Measurements from ENCODE around the gene GART. TPM values are rescaled to one million over a fixed set of nuclear protein-coding genes. Genes with fewer than 3 reads are reported as not detected.

The GART gene
- total RNA-seq = 10 to 100 TPM; 45.4 to 69.0 (median 61.7) TPM

GRCh38 chr21:33541756-33542639 lies at the start of gene GART:
TSS of gene GART (minus strand) at chr21:33542117. CDS start at chr21:33539315, 2,802 bp downstream.
- peak within 1 kb of the TSS; percentile 71 to 85 (median 78) for H3K4me3 ChIP-seq
- peaks cover 0 to 29% (median 0%) of the 10 kb centered on the region in 3 donors for H3K36me3 ChIP-seq
- TF ChIP-seq, protein P1, sequence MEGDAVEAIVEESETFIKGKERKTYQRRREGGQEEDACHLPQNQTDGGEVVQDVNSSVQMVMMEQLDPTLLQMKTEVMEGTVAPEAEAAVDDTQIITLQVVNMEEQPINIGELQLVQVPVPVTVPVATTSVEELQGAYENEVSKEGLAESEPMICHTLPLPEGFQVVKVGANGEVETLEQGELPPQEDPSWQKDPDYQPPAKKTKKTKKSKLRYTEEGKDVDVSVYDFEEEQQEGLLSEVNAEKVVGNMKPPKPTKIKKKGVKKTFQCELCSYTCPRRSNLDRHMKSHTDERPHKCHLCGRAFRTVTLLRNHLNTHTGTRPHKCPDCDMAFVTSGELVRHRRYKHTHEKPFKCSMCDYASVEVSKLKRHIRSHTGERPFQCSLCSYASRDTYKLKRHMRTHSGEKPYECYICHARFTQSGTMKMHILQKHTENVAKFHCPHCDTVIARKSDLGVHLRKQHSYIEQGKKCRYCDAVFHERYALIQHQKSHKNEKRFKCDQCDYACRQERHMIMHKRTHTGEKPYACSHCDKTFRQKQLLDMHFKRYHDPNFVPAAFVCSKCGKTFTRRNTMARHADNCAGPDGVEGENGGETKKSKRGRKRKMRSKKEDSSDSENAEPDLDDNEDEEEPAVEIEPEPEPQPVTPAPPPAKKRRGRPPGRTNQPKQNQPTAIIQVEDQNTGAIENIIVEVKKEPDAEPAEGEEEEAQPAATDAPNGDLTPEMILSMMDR (IDR thresholded peaks at IDR 0.05) = peak in 1 of 6 experiments; percentile 5
- peak; percentile 52 to 70 for TF ChIP-seq POLR2A (IDR thresholded peaks at IDR 0.05)
- peaks cover 0 to 31% (median 9%) of the 10 kb centered on the region in 4 donors for H3K4me1 ChIP-seq
- peak; percentile 82 to 92 (median 91) for DNase-seq
- H3K9me3 ChIP-seq = no peaks in the 10 kb centered on the region
- H3K27ac ChIP-seq = peak within 1 kb of the TSS; percentile 87 to 100 (median 98)
- H3K27me3 ChIP-seq = no peaks in the 10 kb centered on the region

DNA sequence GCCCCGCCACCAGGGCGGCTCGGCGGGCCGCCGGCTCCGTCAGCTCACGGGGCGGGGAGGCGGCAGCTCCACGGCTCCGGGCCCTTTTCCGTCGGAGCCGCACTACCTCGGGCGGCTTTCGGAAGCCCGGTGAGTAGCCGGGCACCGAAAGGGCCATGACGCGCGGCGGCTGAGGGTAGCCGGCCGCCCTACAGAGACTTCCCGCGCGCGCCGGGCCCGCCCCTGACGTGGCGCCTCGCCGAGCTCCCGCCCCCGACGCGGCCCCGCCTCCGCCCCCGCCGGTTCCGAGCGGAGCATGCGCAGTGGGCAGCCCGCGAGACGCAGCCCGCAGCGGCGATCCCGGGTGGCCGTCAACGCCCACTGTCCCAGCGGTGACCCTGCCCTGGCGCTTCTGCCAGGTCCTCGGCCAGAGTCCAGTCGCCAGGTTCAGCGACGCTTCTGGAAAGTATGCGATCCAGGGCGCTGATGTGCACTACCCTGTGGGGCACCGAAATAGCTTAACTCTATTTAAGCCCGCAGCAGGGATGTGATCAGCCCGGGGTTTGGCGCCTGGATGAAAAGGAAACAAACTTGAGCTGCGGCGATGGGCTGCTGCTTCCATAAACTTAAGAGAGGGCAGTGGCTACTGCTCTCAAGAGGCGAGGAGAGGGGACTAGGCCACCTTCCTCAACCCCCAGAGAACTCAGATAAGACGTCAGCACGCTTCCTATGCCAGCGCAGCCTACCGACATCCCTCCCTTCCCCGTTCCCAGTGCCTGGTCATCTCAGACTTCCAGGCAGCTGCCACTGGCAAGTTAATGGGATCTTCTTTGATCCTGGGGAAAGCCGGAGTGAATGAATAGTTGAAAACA lies 46.8 kb upstream of the GART start, which contains the start of gene DONSON:
DONSON (minus strand) TSS at position 200 of the 851 bp plus-strand sequence; CDS start at position 157, 43 bp downstream.
- DNase-seq = peak; percentile 79 to 96 (median 93)
- TF ChIP-seq, protein P1 (IDR thresholded peaks at IDR 0.05) = peak in 3 of 6 experiments; percentile 24 to 28 (median 26)
- TF ChIP-seq POLR2A (IDR thresholded peaks at IDR 0.05) = peak; percentile 19 to 33
- Histone ChIP-seq H3K36me3 (no peaks in the 10 kb centered on the region), H3K9me3 (no peaks in the 10 kb centered on the region), H3K27ac (peak within 1 kb of the TSS; percentile 82 to 91 (median 86)), H3K4me1 (peaks cover 0 to 8% (median 0%) of the 10 kb centered on the region in 4 donors), H3K27me3 (no peaks in the 10 kb centered on the region), H3K4me3 (peak within 1 kb of the TSS; percentile 72 to 95 (median 88))

DNA sequence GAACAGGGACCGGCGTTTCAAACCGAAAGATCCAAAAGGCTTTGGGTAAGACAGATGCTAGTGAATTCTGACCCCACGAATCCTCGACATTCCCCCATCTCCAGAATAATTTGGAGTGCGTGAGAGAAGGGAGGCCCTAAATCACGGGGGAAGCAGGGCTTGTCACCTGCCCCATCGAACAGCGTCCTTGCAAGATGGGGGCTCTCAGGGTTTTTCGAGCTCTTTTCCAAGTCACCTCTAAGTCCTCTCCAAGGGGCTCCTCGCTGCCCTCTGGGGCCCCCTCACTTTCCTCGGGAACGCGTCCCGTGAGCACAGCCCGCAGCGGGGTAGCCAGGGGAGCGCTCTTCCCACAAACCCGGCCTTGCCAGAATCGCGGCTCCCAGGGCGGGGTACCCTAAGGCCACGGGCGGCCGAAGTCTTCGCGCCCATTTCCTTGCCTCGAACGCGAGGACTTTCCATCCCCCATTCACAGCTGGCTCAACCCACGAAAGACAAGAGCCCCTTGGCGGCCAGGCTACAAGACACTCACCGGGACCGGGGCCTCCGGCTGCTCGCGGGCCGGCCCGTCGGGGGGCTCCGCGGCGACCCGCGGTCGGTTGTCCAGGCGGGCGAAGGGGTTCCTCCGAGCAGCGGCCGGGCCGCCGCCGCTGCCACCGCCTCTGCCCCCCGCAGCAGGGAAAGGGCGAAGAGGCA lies 46.0 kb upstream of the GART start:
- peaks cover 0 to 8% (median 0%) of the 10 kb centered on the region in 4 donors for H3K4me1 ChIP-seq
- no peak for TF ChIP-seq POLR2A (IDR thresholded peaks at IDR 0.05)
- TF ChIP-seq, protein P1 (IDR thresholded peaks at IDR 0.05) = no peak
- peak; percentile 28 to 66 (median 59) for DNase-seq
- no peaks in the 10 kb centered on the region for H3K9me3 ChIP-seq
- H3K27ac ChIP-seq = peak overlapping the region; percentile 82 to 91 (median 86)
- H3K4me3 ChIP-seq = peak overlapping the region; percentile 72 to 95 (median 88)
- no peaks in the 10 kb centered on the region for H3K27me3 ChIP-seq
- H3K36me3 ChIP-seq = no peaks in the 10 kb centered on the region

GRCh38 chr21:33586927-33587326 lies 45.0 kb upstream of the GART start:
- no peak overlapping the region for H3K27ac ChIP-seq
- H3K4me3 ChIP-seq = no peak overlapping the region
- peaks cover 0 to 8% (median 0%) of the 10 kb centered on the region in 4 donors for H3K4me1 ChIP-seq
- no peak for DNase-seq
- H3K9me3 ChIP-seq = no peaks in the 10 kb centered on the region
- H3K27me3 ChIP-seq = no peaks in the 10 kb centered on the region
- TF ChIP-seq, protein P1 (IDR thresholded peaks at IDR 0.05) = no peak
- TF ChIP-seq POLR2A (IDR thresholded peaks at IDR 0.05) = no peak
- no peaks in the 10 kb centered on the region for H3K36me3 ChIP-seq

DNA sequence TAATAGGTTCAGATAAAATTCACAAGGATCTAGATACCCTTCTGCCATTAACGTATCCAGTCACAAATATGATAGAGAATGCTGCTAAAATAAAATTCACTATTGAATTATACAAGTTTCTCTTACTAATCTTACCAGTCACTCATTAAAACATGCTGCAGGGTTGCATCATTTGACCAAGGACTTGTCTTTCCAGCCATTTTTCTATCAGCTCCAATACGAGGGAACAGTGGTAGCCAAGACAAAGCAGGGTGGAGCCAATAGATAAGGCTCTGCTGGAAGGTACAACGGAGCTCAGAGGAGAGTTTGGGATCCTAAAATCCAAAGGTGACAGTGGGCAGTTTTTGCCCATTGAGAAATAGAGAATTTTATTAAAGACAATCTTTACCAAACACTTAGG lies 42.5 kb upstream of the GART start:
- H3K9me3 ChIP-seq = no peaks in the 10 kb centered on the region
- no peaks in the 10 kb centered on the region for H3K36me3 ChIP-seq
- H3K4me3 ChIP-seq = no peak overlapping the region
- H3K27me3 ChIP-seq = no peaks in the 10 kb centered on the region
- no peak for TF ChIP-seq POLR2A (IDR thresholded peaks at IDR 0.05)
- TF ChIP-seq, protein P1 (IDR thresholded peaks at IDR 0.05) = no peak
- H3K4me1 ChIP-seq = peaks cover 0 to 8% (median 0%) of the 10 kb centered on the region in 4 donors
- DNase-seq = no peak
- H3K27ac ChIP-seq = no peak overlapping the region

Measured in Peyer's patch (tissue), 4 donors.